Right ventricle myocardium inferior (tissue), 1 donor: ENCODE data around the gene CHD1L. TPM values are rescaled to one million over a fixed set of nuclear protein-coding genes. Genes with fewer than 3 reads are reported as not detected.
"Not testable (repeated sequence)": the region's sequence is repeated elsewhere in the genome, so short reads cannot be mapped to it uniquely, and the experiment has no call there.

Experiments used
- ATAC-seq: fragments of 200-7000 bp; cut with Tn5 transposase; one replicate; pipeline ENCODE4 v1.9.1; 2020; ENCODE audit warnings: mild to moderate bottlenecking, moderate library complexity
- DNase-seq: peaks from one replicate; pipeline ENCODE4 v3.0.0; 2021; ENCODE audit errors: missing footprints
- intact Hi-C: fragments of 100-400 bp; cut with DNase I; formaldehyde crosslinking; loops from one replicate; pipeline ENCODE4 v1.11.0; 2022
- total RNA-seq: library from RNA; stranded (reverse); fragmentation: NEBNext Ultra II Directional; extraction: Animal tissue kit (Norgen Biotek cat#: 25700); gene quantifications from one replicate; pipeline ENCODE4 v1.2.1, GENCODE V29; 2021
- donor health status: DM: no; HTN: yes; CAD: no; lungs with severe emphysema.

CHD1L gene
- total RNA-seq, 1 donor from 2014 or later: 8.3 TPM

- intact Hi-C loops: no loop called here
- DNase-seq (no peak), ATAC-seq (no peak)
Measured at GRCh38 chr1:147223740-147224615, 18.5 kb upstream of the CHD1L start.

GRCh38 chr1:147225193-147225730, 17.2 kb upstream of the CHD1L start, which contains the start of gene FMO5:
Gene FMO5 (minus strand): TSS chr1:147225339. CDS start chr1:147225029, 310 bp downstream.
- intact Hi-C loops: loop anchor here (5.0 kb wide), 1 partner anchor 53 kb away; the partner anchor contains the start of gene PRKAB2
- peak; percentile 77 for DNase-seq

GRCh38 chr1:147231032-147231431, 11.5 kb upstream of the CHD1L start:
- DNase-seq, intact Hi-C loops, ATAC-seq: not testable (repeated sequence)

More at GRCh38 chr1:147225193-147225730, 17.2 kb upstream of the CHD1L start, which contains the start of gene FMO5:
- peak; percentile 97 for ATAC-seq

- ATAC-seq, DNase-seq, intact Hi-C loops: not testable (repeated sequence)
Measured at GRCh38 chr1:147233903-147234302, 8.6 kb upstream of the CHD1L start.

- ATAC-seq: no peak
- intact Hi-C loops: no loop called here
- DNase-seq: no peak
Measured at GRCh38 chr1:147235822-147236221, 6.7 kb upstream of the CHD1L start.

GRCh38 chr1:147236448-147236847, 6.0 kb upstream of the CHD1L start:
- ATAC-seq (no peak), DNase-seq (no peak)
- intact Hi-C loops: no loop called here

- DNase-seq (no peak), ATAC-seq (no peak)
- intact Hi-C loops: no loop called here
Measured at GRCh38 chr1:147236959-147237791, 5.3 kb upstream of the CHD1L start.

- intact Hi-C loops: no loop called here
- no peak for ATAC-seq
- no peak for DNase-seq
Measured at GRCh38 chr1:147238053-147238902, 4.2 kb upstream of the CHD1L start.

GRCh38 chr1:147238925-147239820, 3.3 kb upstream of the CHD1L start:
- DNase-seq (no peak), ATAC-seq (no peak)
- intact Hi-C loops: no loop called here

GRCh38 chr1:147240131-147240721, 2.3 kb upstream of the CHD1L start:
- ATAC-seq, intact Hi-C loops: not testable (repeated sequence)

GRCh38 chr1:147241934-147242448, 493 bp upstream of the CHD1L start:
- no peak for DNase-seq
- intact Hi-C loops: no loop called here
- ATAC-seq: no peak

More at GRCh38 chr1:147240131-147240721, 2.3 kb upstream of the CHD1L start:
- DNase-seq: not testable (repeated sequence)

GRCh38 chr1:147243228-147243685, 773 bp downstream of the CHD1L start:
- peak; percentile 11 for ATAC-seq
- peak; percentile 70 for DNase-seq
- intact Hi-C loops: loop anchor here (1.0 kb wide), 1 partner anchor 71 kb away; the partner anchor contains the start of gene PRKAB2

- DNase-seq (no peak), ATAC-seq (no peak)
- intact Hi-C loops: loop anchor here (1.0 kb wide), 1 partner anchor 72 kb away; the partner anchor contains the start of gene PRKAB2
Measured at GRCh38 chr1:147243841-147244240, 1.4 kb downstream of the CHD1L start.

- ATAC-seq (no peak), DNase-seq (no peak)
- intact Hi-C loops: no loop called here
Measured at GRCh38 chr1:147245129-147245528, 2.6 kb downstream of the CHD1L start.

- no peak for ATAC-seq
- no peak for DNase-seq
- intact Hi-C loops: no loop called here
Measured at GRCh38 chr1:147245586-147246021, 3.1 kb downstream of the CHD1L start.

- DNase-seq: no peak
- intact Hi-C loops: no loop called here
- no peak for ATAC-seq
Measured at GRCh38 chr1:147246044-147246690, 3.7 kb downstream of the CHD1L start.
